Fibroblast of pulmonary artery (primary cell): Measurements from ENCODE around the gene SLC2A13.

Experiments
- DNase-seq: peaks from one replicate; pipeline ENCODE4 v3.0.0-alpha.2; 2010; ENCODE audit warnings: low read depth
- H3K4me3 ChIP-seq: replicated peaks from 2 replicates; pipeline ENCODE4 v1.5.1; 2011; ENCODE audit warnings: low read depth, mild to moderate bottlenecking, control low read depth, low read length, moderate library complexity
- CTCF ChIP-seq: IDR thresholded peaks from 2 replicates; pipeline ENCODE4 v1.5.1; 2011; ENCODE audit warnings: mild to moderate bottlenecking, control low read depth, low read length, inconsistent platforms; ENCODE audit errors: missing control alignments

SLC2A13 gene

GRCh38 chr12:39782026-39782545, 323.8 kb downstream of the SLC2A13 start:
- DNase-seq = no peak
- no peak overlapping the region for H3K4me3 ChIP-seq
- TF ChIP-seq CTCF = no peak

GRCh38 chr12:39780913-39781446, 324.9 kb downstream of the SLC2A13 start:
- TF ChIP-seq CTCF = no peak
- H3K4me3 ChIP-seq = no peak overlapping the region
- no peak for DNase-seq

GRCh38 chr12:39780411-39780912, 325.4 kb downstream of the SLC2A13 start:
- TF ChIP-seq CTCF = no peak
- no peak overlapping the region for H3K4me3 ChIP-seq

GRCh38 chr12:39779768-39780340, 326.0 kb downstream of the SLC2A13 start:
- DNase-seq = no peak
- no peak overlapping the region for H3K4me3 ChIP-seq
- TF ChIP-seq CTCF = no peak

More at GRCh38 chr12:39780411-39780912, 325.4 kb downstream of the SLC2A13 start:
- DNase-seq = no peak

- H3K4me3 ChIP-seq = no peak overlapping the region
- TF ChIP-seq CTCF = no peak
- DNase-seq = no peak
Measured at GRCh38 chr12:39777465-39777864, 328.4 kb downstream of the SLC2A13 start.

- TF ChIP-seq CTCF = no peak
- H3K4me3 ChIP-seq = no peak overlapping the region
Measured at GRCh38 chr12:39773266-39773665, 332.6 kb downstream of the SLC2A13 start.

More at GRCh38 chr12:39773266-39773665, 332.6 kb downstream of the SLC2A13 start:
- DNase-seq = no peak
